Upper lobe of left lung (tissue), 6 donors: ENCODE measurements around the gene SF3B1. TPM values are rescaled to one million over a fixed set of nuclear protein-coding genes. Genes with fewer than 3 reads are reported as not detected.

Source experiments
- ATAC-seq, 2 donors: fragments of 200-7000 bp; cut with Tn5 transposase; one replicate each; pipeline ENCODE4 v1.9.1; 2022; ENCODE audit warnings: mild to moderate bottlenecking in 2 of 2, moderate library complexity in 2 of 2; ENCODE audit not compliant: low FRiP score in 2 of 2
- DNase-seq, 2 donors: peaks; one replicate each; pipeline ENCODE4 v3.0.0-alpha.2; 2019 to 2020
- H3K27ac ChIP-seq, 4 donors: fragments of 200-600 bp; sonication (generic); one replicate each; pipeline ENCODE4 v1.5.1; 2016 to 2019
- H3K27me3 ChIP-seq, 4 donors: fragments of 200-600 bp; sonication (generic); one replicate each; pipeline ENCODE4 v1.5.1; 2017 to 2019
- H3K36me3 ChIP-seq, 4 donors: fragments of 200-600 bp; sonication (generic); one replicate each; pipeline ENCODE4 v1.5.1; 2016 to 2019
- H3K4me1 ChIP-seq, 4 donors: fragments of 200-600 bp; sonication (generic); one replicate each; pipeline ENCODE4 v1.5.1; 2018 to 2019
- H3K4me3 ChIP-seq, 4 donors: fragments of 200-600 bp; sonication (generic); one replicate each; pipeline ENCODE4 v1.5.1; 2017 to 2019; ENCODE audit warnings: mild to moderate bottlenecking in 2 of 4, moderate library complexity in 1 of 4
- H3K9me3 ChIP-seq, 4 donors: fragments of 200-600 bp; sonication (generic); one replicate each; pipeline ENCODE4 v1.5.1; 2018 to 2019
- EP300 ChIP-seq, 4 donors: sonication (generic); formaldehyde crosslinking; IDR thresholded peaks; one replicate each; pipeline ENCODE4 v1.5.1; 2017; ENCODE audit warnings: antibody characterized with exemption in 4 of 4, control low read depth in 2 of 4
- POLR2A ChIP-seq, 4 donors: fragments of 450-650 bp; IDR thresholded peaks; one replicate each; pipeline ENCODE4 v1.5.1; 2016 to 2017; ENCODE audit warnings: antibody characterized with exemption in 4 of 4, mild to moderate bottlenecking in 2 of 4
- POLR2AphosphoS5 ChIP-seq, 2 donors: sonication (generic); formaldehyde crosslinking; IDR thresholded peaks; one replicate each; pipeline ENCODE4 v1.5.1; 2017; ENCODE audit warnings: antibody characterized with exemption in 2 of 2
- WGBS, 2 donors: methylation state at CpG; one replicate each; pipeline ENCODE4 v1.1.5; 2017 to 2018; 5-methylcytosine and 5-hydroxymethylcytosine counted together
- total RNA-seq, 6 donors: library from RNA; depleted of rRNA in 4 of 6; stranded (reverse); fragments of >200 nt in 4 of 6; gene quantifications; one replicate each; pipeline versions ENCODE4 v1.1.0 to v1.2.1, GENCODE V29; 2016 to 2021
- TF ChIP-seq, protein P1 (sequence below), 6 experiments: fragments of 450-650 bp in 4 of 6; fragments of 200-600 bp in 2 of 6; sonication (generic) in 2 of 6; IDR thresholded peaks; one replicate each; pipeline ENCODE4 v1.5.1; 2016 to 2019; ENCODE audit warnings: antibody characterized with exemption in 6 of 6
- donor health status: DM: no; HTN: no; CAD: no; lungs with moderate emphysema.
- donor health status: DM: no; HTN: yes; CAD: no; lungs with severe emphysema.

The SF3B1 gene
- total RNA-seq, 6 donors from 2014 or later = 182 to 614 (median 203) TPM

DNA sequence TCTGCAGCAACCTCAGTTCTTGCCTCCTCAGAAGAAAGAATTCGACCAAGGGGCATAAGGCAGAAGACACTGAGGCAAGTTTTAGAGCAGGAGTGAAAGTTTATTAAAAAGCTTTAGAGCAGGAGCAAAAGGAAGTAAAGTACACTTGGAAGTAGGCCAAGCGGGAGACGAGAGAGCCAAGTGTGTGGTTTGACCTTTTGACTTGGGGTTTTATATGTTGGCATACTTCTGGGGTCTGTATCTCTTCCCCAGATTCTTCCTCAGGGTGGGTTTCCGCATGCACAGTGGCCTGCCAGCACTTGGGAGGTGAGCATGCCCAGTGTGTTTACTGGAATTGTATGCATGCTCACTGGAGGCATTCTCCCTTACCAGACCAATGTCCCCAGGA, 64.9 kb downstream of the SF3B1 start:
- WGBS, 2 donors = 42 to 50% methylated on average over 4 of the region's 4 CpGs
- Histone ChIP-seq H3K4me1 (no peaks in the 10 kb centered on the region), H3K27me3 (no peaks in the 10 kb centered on the region), H3K4me3 (no peak overlapping the region), H3K36me3 (no peaks in the 10 kb centered on the region), H3K27ac (no peak overlapping the region), H3K9me3 (no peaks in the 10 kb centered on the region)
- DNase-seq = no peak
- ATAC-seq = no peak
- TF ChIP-seq POLR2AphosphoS5 (IDR thresholded peaks at IDR 0.05) (no peak), EP300 (IDR thresholded peaks at IDR 0.05) (no peak), POLR2A (IDR thresholded peaks at IDR 0.05) (no peak)
- TF ChIP-seq, protein P1, sequence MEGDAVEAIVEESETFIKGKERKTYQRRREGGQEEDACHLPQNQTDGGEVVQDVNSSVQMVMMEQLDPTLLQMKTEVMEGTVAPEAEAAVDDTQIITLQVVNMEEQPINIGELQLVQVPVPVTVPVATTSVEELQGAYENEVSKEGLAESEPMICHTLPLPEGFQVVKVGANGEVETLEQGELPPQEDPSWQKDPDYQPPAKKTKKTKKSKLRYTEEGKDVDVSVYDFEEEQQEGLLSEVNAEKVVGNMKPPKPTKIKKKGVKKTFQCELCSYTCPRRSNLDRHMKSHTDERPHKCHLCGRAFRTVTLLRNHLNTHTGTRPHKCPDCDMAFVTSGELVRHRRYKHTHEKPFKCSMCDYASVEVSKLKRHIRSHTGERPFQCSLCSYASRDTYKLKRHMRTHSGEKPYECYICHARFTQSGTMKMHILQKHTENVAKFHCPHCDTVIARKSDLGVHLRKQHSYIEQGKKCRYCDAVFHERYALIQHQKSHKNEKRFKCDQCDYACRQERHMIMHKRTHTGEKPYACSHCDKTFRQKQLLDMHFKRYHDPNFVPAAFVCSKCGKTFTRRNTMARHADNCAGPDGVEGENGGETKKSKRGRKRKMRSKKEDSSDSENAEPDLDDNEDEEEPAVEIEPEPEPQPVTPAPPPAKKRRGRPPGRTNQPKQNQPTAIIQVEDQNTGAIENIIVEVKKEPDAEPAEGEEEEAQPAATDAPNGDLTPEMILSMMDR (IDR thresholded peaks at IDR 0.05) = no peak

DNA sequence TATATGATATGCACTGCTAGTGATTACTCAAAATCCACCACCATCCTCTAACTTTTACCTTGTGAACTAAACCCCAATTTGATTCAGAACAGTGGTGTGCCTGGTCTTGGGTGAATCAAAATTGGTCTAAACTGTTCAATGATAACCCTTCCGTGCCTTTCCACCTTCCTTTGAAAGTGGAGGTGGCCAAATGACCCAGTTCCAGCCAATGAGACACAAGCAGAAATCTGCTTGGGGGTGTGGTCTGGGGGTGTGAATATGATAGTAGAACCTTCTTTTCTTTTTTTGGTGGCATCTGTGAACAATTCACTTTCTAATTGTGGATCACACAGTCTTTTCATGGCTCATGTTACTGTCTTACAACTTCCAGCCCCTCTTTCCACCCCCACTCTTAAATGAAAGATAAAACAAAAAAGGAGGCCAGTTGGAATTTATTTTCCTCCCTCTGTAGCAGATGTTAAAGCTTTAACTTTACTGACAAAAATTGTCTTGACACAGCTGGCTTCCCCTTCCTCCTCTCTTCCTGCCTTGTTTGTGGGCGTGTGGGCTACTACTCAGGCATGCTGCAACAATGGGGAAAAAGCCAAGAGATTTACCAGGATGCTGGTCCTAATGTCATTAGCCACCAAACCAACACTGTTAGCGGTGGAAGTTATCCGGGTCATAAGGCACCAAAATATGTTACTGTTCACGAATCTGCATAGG, 65.4 kb downstream of the SF3B1 start:
- DNase-seq = no peak
- no peak for ATAC-seq
- TF ChIP-seq, protein P1 (IDR thresholded peaks at IDR 0.05) = no peak
- no peak for TF ChIP-seq EP300 (IDR thresholded peaks at IDR 0.05)
- no peak for TF ChIP-seq POLR2AphosphoS5 (IDR thresholded peaks at IDR 0.05)
- TF ChIP-seq POLR2A (IDR thresholded peaks at IDR 0.05) = no peak
- H3K9me3 ChIP-seq = no peaks in the 10 kb centered on the region
- 64 to 69% methylated on average over 5 of the region's 5 CpGs for WGBS, 2 donors
- H3K4me3 ChIP-seq = no peak overlapping the region
- H3K27ac ChIP-seq = no peak overlapping the region
- no peaks in the 10 kb centered on the region for H3K36me3 ChIP-seq
- no peaks in the 10 kb centered on the region for H3K27me3 ChIP-seq
- H3K4me1 ChIP-seq = no peaks in the 10 kb centered on the region

DNA sequence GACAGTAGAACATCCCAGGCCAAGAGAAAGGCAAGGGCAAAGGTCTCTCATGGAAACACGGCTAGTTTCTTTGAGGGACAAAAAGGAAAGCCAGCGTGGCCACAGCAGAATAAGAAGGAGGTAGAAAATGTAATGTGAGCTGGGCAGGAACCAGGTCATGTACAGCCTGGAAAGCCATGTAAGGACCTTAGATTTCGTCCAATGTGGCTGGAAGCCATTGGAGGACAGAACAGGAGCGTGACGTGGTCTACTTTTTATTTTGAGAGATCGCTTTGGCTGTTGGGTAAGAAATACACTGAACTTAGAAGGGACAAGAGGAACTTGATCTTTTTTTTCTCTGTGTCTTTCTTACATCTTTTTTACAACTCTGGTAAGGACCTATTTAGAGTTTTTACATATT, 66.4 kb downstream of the SF3B1 start:
- Histone ChIP-seq H3K27me3 (no peaks in the 10 kb centered on the region), H3K4me1 (no peaks in the 10 kb centered on the region), H3K27ac (no peak overlapping the region), H3K36me3 (no peaks in the 10 kb centered on the region), H3K9me3 (no peaks in the 10 kb centered on the region), H3K4me3 (no peak overlapping the region)
- 91 to 92% methylated on average over 6 of the region's 6 CpGs for WGBS, 2 donors
- no peak for DNase-seq
- TF ChIP-seq POLR2AphosphoS5 (IDR thresholded peaks at IDR 0.05) = no peak
- no peak for TF ChIP-seq EP300 (IDR thresholded peaks at IDR 0.05)
- TF ChIP-seq POLR2A (IDR thresholded peaks at IDR 0.05) = no peak
- no peak for ATAC-seq

DNA sequence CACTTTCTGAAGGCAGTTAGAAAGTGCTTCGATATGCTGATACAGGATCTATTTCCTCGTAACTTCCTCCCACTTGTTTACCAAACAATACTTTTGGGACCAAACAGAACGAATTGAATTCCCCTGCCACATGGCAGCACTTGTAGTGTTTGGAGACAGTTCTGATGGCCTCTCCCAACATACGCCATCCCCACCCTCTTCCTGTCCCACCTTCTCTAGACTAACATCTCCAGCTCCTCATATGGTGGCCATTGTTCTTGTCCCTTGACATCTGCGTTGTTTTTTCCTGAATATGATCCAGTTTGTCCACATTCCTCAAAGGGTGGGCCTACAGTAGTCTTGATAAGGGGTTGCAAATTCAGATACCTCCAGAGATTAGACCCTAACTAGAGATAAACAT, 70.8 kb downstream of the SF3B1 start:
- H3K4me1 ChIP-seq = no peaks in the 10 kb centered on the region
- H3K27me3 ChIP-seq = no peaks in the 10 kb centered on the region
- WGBS, 2 donors = 37 to 61% methylated on average over 5 of the region's 5 CpGs
- no peaks in the 10 kb centered on the region for H3K9me3 ChIP-seq
- ATAC-seq = no peak
- H3K4me3 ChIP-seq = no peak overlapping the region
- no peak overlapping the region for H3K27ac ChIP-seq
- TF ChIP-seq POLR2AphosphoS5 (IDR thresholded peaks at IDR 0.05) (no peak), EP300 (IDR thresholded peaks at IDR 0.05) (no peak), POLR2A (IDR thresholded peaks at IDR 0.05) (no peak)
- TF ChIP-seq, protein P1 (IDR thresholded peaks at IDR 0.05) = no peak
- DNase-seq = no peak
- H3K36me3 ChIP-seq = no peaks in the 10 kb centered on the region

DNA sequence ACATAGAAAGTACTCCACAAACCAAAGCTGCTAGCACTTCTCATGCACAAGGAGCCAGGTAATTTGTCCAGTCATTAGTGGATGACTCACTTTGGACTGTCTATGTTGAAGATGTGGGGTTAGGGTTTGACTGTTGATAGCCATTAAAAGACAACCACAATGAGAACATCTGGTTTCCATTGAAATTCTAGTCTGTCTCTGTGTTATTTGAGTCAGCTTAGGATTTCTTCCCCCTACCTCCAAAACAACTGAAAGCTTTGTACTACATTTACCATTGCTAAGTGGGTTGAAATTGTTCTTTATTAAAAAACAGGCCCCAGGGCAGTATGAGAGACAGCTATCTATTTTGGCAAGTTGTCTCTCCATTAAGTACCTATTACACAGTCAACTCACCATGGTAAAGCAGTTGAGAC, 74.1 kb downstream of the SF3B1 start:
- Histone ChIP-seq H3K27me3 (no peaks in the 10 kb centered on the region), H3K36me3 (no peaks in the 10 kb centered on the region), H3K4me1 (no peaks in the 10 kb centered on the region), H3K27ac (no peak overlapping the region), H3K9me3 (no peaks in the 10 kb centered on the region), H3K4me3 (no peak overlapping the region)
- TF ChIP-seq EP300 (IDR thresholded peaks at IDR 0.05) (no peak), POLR2AphosphoS5 (IDR thresholded peaks at IDR 0.05) (no peak), POLR2A (IDR thresholded peaks at IDR 0.05) (no peak)
- DNase-seq (no peak), ATAC-seq (no peak)

DNA sequence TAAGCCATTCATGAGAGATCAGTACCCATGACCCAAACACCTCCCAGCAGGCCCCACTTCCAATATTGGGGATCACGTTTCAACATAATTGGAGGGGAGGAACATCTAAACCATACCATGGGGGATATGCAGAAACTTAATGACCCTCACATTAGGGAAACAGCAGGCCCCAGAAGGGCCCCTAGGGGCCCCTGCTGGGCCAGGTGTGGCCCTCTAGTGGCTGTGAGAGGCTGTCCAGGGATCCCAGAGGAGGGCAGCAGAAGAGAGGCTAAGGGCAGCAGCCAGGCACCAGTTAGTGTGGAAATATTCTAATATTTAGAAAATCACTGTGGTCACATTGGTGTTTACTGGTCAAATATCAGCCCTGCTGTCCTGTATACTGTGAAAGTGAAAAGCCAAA, 75.0 kb downstream of the SF3B1 start:
- Histone ChIP-seq H3K27me3 (no peaks in the 10 kb centered on the region), H3K4me3 (no peak overlapping the region), H3K36me3 (no peaks in the 10 kb centered on the region), H3K4me1 (no peaks in the 10 kb centered on the region), H3K9me3 (no peaks in the 10 kb centered on the region), H3K27ac (no peak overlapping the region)
- TF ChIP-seq EP300 (IDR thresholded peaks at IDR 0.05) = no peak
- TF ChIP-seq POLR2AphosphoS5 (IDR thresholded peaks at IDR 0.05) = no peak
- TF ChIP-seq, protein P1 (IDR thresholded peaks at IDR 0.05) = no peak
- ATAC-seq (peak in 1 of 2 donors; percentile 51), DNase-seq (no peak)
- 95 to 100% methylated on average over 1 of the region's 1 CpG for WGBS, 2 donors
